ENCODE measurements around the gene KSR2.

- TF ChIP-seq POLR2A (IDR thresholded peaks at IDR 0.05), result no peak
- TF ChIP-seq, protein P1, sequence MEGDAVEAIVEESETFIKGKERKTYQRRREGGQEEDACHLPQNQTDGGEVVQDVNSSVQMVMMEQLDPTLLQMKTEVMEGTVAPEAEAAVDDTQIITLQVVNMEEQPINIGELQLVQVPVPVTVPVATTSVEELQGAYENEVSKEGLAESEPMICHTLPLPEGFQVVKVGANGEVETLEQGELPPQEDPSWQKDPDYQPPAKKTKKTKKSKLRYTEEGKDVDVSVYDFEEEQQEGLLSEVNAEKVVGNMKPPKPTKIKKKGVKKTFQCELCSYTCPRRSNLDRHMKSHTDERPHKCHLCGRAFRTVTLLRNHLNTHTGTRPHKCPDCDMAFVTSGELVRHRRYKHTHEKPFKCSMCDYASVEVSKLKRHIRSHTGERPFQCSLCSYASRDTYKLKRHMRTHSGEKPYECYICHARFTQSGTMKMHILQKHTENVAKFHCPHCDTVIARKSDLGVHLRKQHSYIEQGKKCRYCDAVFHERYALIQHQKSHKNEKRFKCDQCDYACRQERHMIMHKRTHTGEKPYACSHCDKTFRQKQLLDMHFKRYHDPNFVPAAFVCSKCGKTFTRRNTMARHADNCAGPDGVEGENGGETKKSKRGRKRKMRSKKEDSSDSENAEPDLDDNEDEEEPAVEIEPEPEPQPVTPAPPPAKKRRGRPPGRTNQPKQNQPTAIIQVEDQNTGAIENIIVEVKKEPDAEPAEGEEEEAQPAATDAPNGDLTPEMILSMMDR (IDR thresholded peaks at IDR 0.05), result no peak
- no peak for TF ChIP-seq EP300 (IDR thresholded peaks at IDR 0.05)
Measured at GRCh38 chr12:117540011-117540410, 428.8 kb downstream of the KSR2 start.

All from ovary (tissue), 3 donors.